A549 (cell line): ENCODE results near the gene TMEM131.

Experiments
- BHLHE40 ChIP-seq: IDR thresholded peaks from 2 replicates; pipeline ENCODE4 v1.6.1; 2012; ENCODE audit warnings: low read depth, low read length, inconsistent platforms
- CEBPB ChIP-seq, 2 experiments: fragments of >200 bp in 1 of 2; sonication (Bioruptor Twin) in 1 of 2; formaldehyde crosslinking in 1 of 2; IDR thresholded peaks; 2 replicates each; pipeline ENCODE4 v1.6.1; 2012 to 2016
- EP300 ChIP-seq, 2 experiments: fragments of >200 bp; sonication (Bioruptor Twin); formaldehyde crosslinking; IDR thresholded peaks; 2 replicates in 1 of 2; 3 replicates in 1 of 2; pipeline ENCODE4 v1.6.1; 2016 to 2017
- FOSB ChIP-seq: fragments of 250-450 bp; sonication (Bioruptor Pico); IDR thresholded peaks from 2 replicates; pipeline ENCODE4 v1.5.0; 2020; ENCODE audit warnings: mild to moderate bottlenecking, moderate library complexity
- GATA3 ChIP-seq: IDR thresholded peaks from 2 replicates; pipeline ENCODE4 v1.6.1; 2012; ENCODE audit warnings: borderline replicate concordance
- HDAC2 ChIP-seq: fragments of 200-600 bp; sonication (generic); IDR thresholded peaks from 2 replicates; pipeline ENCODE4 v1.6.1; 2016
- JUN ChIP-seq, 2 experiments: fragments of >200 bp; sonication (Bioruptor Twin); formaldehyde crosslinking; IDR thresholded peaks; 2 replicates in 1 of 2; 3 replicates in 1 of 2; pipeline ENCODE4 v1.6.1; 2016 to 2017
- KDM1A ChIP-seq: fragments of 200-600 bp; sonication (generic); IDR thresholded peaks from 2 replicates; pipeline ENCODE4 v1.6.1; 2016; ENCODE audit warnings: low read depth, mild to moderate bottlenecking
- POLR2A ChIP-seq: IDR thresholded peaks from 2 replicates; pipeline ENCODE4 v1.6.1; 2012; ENCODE audit warnings: mild to moderate bottlenecking, low read length
- SREBF2 ChIP-seq: fragments of 450-650 bp; IDR thresholded peaks from 2 replicates; pipeline ENCODE4 v1.6.1; 2014; ENCODE audit warnings: mild to moderate bottlenecking, moderate library complexity
- USF2 ChIP-seq: fragments of 450-650 bp; IDR thresholded peaks from 2 replicates; pipeline ENCODE4 v1.6.1; 2014; ENCODE audit warnings: antibody characterized with exemption
- TF ChIP-seq, protein P1 (sequence below): fragments of >200 bp; sonication (Bioruptor Twin); formaldehyde crosslinking; IDR thresholded peaks from 3 replicates; pipeline ENCODE4 v1.5.1; 2016
- TF ChIP-seq, protein P2 (sequence below): fragments of >200 bp; sonication (Bioruptor Twin); formaldehyde crosslinking; IDR thresholded peaks from 3 replicates; pipeline ENCODE4 v1.6.1; 2016

DNA sequence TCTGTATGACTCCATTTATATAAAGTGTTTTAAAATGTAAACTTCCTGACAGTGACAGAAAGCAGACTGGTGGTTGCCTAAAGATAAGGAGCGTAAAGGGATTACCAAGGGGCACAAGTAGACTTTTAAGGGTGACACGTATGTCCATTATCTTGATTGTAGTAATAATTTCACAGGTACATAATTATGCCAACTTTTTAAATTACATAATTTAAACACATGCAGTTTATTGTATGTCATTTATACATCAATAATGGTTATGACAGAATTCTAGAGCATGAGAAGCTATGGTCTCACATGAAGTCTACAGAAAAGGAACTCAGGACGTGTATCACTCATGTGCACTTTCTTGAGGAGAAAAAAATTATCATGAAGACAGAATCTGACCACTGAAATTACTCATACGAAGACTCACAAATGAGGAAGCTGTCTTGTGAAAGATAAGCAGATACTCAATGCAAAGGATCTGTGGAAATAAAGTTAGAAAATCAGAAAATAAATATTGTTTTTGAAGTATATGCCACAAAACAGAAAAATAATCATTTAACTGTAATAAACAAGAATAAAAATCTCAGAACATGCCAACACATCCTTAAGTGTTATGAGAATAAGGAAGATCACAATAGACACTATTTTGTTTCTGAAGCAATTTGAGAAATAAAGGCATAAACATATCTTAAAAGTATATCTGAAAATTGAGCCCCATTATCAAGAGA is 84.4 kb downstream of the TMEM131 start:
- TF ChIP-seq BHLHE40, result no peak
- TF ChIP-seq, protein P1, sequence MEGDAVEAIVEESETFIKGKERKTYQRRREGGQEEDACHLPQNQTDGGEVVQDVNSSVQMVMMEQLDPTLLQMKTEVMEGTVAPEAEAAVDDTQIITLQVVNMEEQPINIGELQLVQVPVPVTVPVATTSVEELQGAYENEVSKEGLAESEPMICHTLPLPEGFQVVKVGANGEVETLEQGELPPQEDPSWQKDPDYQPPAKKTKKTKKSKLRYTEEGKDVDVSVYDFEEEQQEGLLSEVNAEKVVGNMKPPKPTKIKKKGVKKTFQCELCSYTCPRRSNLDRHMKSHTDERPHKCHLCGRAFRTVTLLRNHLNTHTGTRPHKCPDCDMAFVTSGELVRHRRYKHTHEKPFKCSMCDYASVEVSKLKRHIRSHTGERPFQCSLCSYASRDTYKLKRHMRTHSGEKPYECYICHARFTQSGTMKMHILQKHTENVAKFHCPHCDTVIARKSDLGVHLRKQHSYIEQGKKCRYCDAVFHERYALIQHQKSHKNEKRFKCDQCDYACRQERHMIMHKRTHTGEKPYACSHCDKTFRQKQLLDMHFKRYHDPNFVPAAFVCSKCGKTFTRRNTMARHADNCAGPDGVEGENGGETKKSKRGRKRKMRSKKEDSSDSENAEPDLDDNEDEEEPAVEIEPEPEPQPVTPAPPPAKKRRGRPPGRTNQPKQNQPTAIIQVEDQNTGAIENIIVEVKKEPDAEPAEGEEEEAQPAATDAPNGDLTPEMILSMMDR, result no peak
- TF ChIP-seq, protein P2, sequence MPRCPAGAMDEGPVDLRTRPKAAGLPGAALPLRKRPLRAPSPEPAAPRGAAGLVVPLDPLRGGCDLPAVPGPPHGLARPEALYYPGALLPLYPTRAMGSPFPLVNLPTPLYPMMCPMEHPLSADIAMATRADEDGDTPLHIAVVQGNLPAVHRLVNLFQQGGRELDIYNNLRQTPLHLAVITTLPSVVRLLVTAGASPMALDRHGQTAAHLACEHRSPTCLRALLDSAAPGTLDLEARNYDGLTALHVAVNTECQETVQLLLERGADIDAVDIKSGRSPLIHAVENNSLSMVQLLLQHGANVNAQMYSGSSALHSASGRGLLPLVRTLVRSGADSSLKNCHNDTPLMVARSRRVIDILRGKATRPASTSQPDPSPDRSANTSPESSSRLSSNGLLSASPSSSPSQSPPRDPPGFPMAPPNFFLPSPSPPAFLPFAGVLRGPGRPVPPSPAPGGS, result no peak
- no peak for TF ChIP-seq FOSB (CRISPR knock-in tag)
- TF ChIP-seq POLR2A, result no peak
- TF ChIP-seq GATA3, result no peak
- TF ChIP-seq EP300 (IDR thresholded peaks at IDR 0.05), result no peak
- no peak for TF ChIP-seq HDAC2
- no peak for TF ChIP-seq KDM1A
- TF ChIP-seq USF2, result no peak
- no peak for TF ChIP-seq CEBPB (IDR thresholded peaks at IDR 0.05)
- no peak for TF ChIP-seq SREBF2
- TF ChIP-seq JUN (IDR thresholded peaks at IDR 0.05), result no peak
